HepG2 (cell line): ENCODE data around the gene SAMD9. TPM values are rescaled to one million over a fixed set of nuclear protein-coding genes. Genes with fewer than 3 reads are reported as not detected.

Experiments used
- ATAC-seq: fragments of 200-7000 bp; cut with Tn5 transposase; 3 replicates; pipeline ENCODE4 v1.9.1; 2020; ENCODE audit warnings: mild to moderate bottlenecking, moderate library complexity
- BruUV-seq: library from RNA; stranded (reverse); fragments of 400-500 nt; replicated peaks from 2 replicates; lab custom pipeline; 2021; lab: Mats Ljungman, UMichigan
- CTCF ChIA-PET: fragments of 300-600 bp; formaldehyde crosslinking; extraction: SDS; loops from one replicate; lab custom pipeline; 2021; ENCODE audit warnings: low total read pairs, inconsistent platforms, low intra/inter-chr PET ratio; lab: Yijun Ruan, JAX
- POLR2A ChIA-PET: fragments of 350-600 bp; sonication (Branson Sonifier 250); formaldehyde crosslinking; loops from one replicate; lab custom pipeline; 2020; ENCODE audit warnings: antibody characterized with exemption, inconsistent platforms; lab: Yijun Ruan, JAX
- DNase-seq: peaks from one replicate; pipeline ENCODE4 v3.0.0-alpha.2; 2015; ENCODE audit warnings: low spot score
- FAIRE-seq: peaks from 3 replicates; lab custom pipeline; 2011; peaks lifted over from hg19 to GRCh38; lab: Jason Lieb, UNC
- H2AFZ ChIP-seq: one replicate; pipeline ENCODE4 v1.6.1; 2011; ENCODE audit warnings: low read length, inconsistent platforms
- H3K27ac ChIP-seq: fragments of 300-600 bp; 3 replicates; pipeline ENCODE4 v1.8.0; 2011; ENCODE audit warnings: mixed run types, mild to moderate bottlenecking, mixed read lengths, low read length, inconsistent platforms; ENCODE audit not compliant: insufficient read depth; ENCODE audit errors: extremely low read length
- H3K27me3 ChIP-seq, 2 experiments: fragments of 200-600 bp in 1 of 2; 2 replicates in 1 of 2; 3 replicates in 1 of 2; pipeline versions ENCODE4 v1.6.0 to v1.8.0; 2011; ENCODE audit warnings: low read length in 2 of 2, mild to moderate bottlenecking in 2 of 2, moderate library complexity in 2 of 2, inconsistent platforms in 1 of 2; ENCODE audit not compliant: insufficient read depth in 2 of 2, control insufficient read depth in 1 of 2
- H3K36me3 ChIP-seq, 2 experiments: fragments of 200-600 bp in 1 of 2; replicated peaks in 1 of 2; 2 replicates in 1 of 2; 3 replicates in 1 of 2; pipeline versions ENCODE4 v1.5.1 to v1.8.0; 2011; ENCODE audit warnings: low read length in 2 of 2, inconsistent platforms in 1 of 2; ENCODE audit not compliant: insufficient read depth in 2 of 2, control insufficient read depth in 1 of 2
- H3K4me1 ChIP-seq: 2 replicates; pipeline ENCODE4 v1.5.1; 2012; ENCODE audit warnings: low read length, inconsistent platforms; ENCODE audit not compliant: insufficient read depth
- H3K4me2 ChIP-seq: 2 replicates; pipeline ENCODE4 v1.6.0; 2011; ENCODE audit warnings: low read depth, low read length, inconsistent platforms
- H3K4me3 ChIP-seq, 3 experiments: fragments of 200-600 bp in 1 of 3; sonication (generic), shearing (Covaris generic) in 1 of 3; replicated peaks in 1 of 3; 2 replicates each; pipeline ENCODE4 v1.5.1; 2011 to 2016; ENCODE audit warnings: low read length in 3 of 3, inconsistent platforms in 2 of 3, low read depth in 2 of 3, mild to moderate bottlenecking in 2 of 3, control low read depth in 1 of 3, mixed read lengths in 1 of 3; ENCODE audit not compliant: insufficient read depth in 1 of 3
- H3K79me2 ChIP-seq: one replicate; pipeline ENCODE4 v1.6.1; 2011; ENCODE audit warnings: low read length, inconsistent platforms; ENCODE audit not compliant: insufficient read depth
- H3K9ac ChIP-seq: 2 replicates; pipeline ENCODE4 v1.6.0; 2011; ENCODE audit warnings: mild to moderate bottlenecking, low read depth, low read length, inconsistent platforms; ENCODE audit not compliant: insufficient read depth
- H3K9me3 ChIP-seq: 2 replicates; pipeline ENCODE4 v1.5.1; 2012; ENCODE audit warnings: mild to moderate bottlenecking, low read length
- H4K20me1 ChIP-seq: 2 replicates; pipeline ENCODE4 v1.6.0; 2011; ENCODE audit warnings: inconsistent platforms, mild to moderate bottlenecking, low read length, moderate library complexity; ENCODE audit not compliant: insufficient read depth
- HOMEZ ChIP-seq: IDR thresholded peaks from 2 replicates; pipeline ENCODE4 v1.6.1; 2016; ENCODE audit warnings: low read depth
- NFYC ChIP-seq: IDR thresholded peaks from 2 replicates; pipeline ENCODE4 v1.6.1; 2016; ENCODE audit warnings: missing genetic modification reagents, missing compliant biosample characterization
- TFAP4 ChIP-seq: sonication (generic); IDR thresholded peaks from 2 replicates; pipeline ENCODE4 v1.6.1; 2016; ENCODE audit warnings: low read depth, borderline replicate concordance
- ZNF230 ChIP-seq: sonication (generic); formaldehyde crosslinking; IDR thresholded peaks from 2 replicates; pipeline ENCODE4 v1.4.0; 2020; ENCODE audit warnings: mild to moderate bottlenecking, missing genetic modification reagents
- WGBS: methylation state at CpG from one replicate; pipeline ENCODE4 v1.1.6; 2017; ENCODE audit warnings: low lambda C conversion rate; 5-methylcytosine and 5-hydroxymethylcytosine counted together
- in situ Hi-C: cut with HindIII; loops from 2 replicates; pipeline ENCODE4 v1.10.0; 2017; ENCODE audit warnings: low pct_unique_long_range_greater_than_20kb; ENCODE audit not compliant: extremely low pct_ligation_motif_present
- intact Hi-C: fragments of 100-400 bp; cut with micrococcal nuclease; formaldehyde crosslinking; loops from one replicate; pipeline ENCODE4 v1.10.0; 2022; ENCODE audit not compliant: unreplicated experiment
- polyA plus RNA-seq, 8 experiments: library from polyadenylated mRNA; depleted of rRNA in 3 of 8; stranded (reverse) in 7 of 8; unstranded in 1 of 8; fragments of >200 nt; fragmentation: Illumina TruSeq in 4 of 8; extraction: Trizol in 4 of 8; gene quantifications; 2 replicates each; pipeline versions ENCODE4 v1.2.1 to v1.2.3, GENCODE V29; 2011 to 2016; ENCODE audit warnings: low read depth in 4 of 8, missing spikeins in 1 of 8, mixed read lengths in 1 of 8; ENCODE audit not compliant: insufficient read depth in 1 of 8
- total RNA-seq, 5 experiments: library from RNA; depleted of rRNA; stranded (reverse); fragments of >200 nt; fragmentation: Illumina TruSeq; extraction: Trizol; gene quantifications; 2 replicates each; pipeline ENCODE4 v1.2.3, GENCODE V29; 2016; ENCODE audit warnings: low read depth in 1 of 5

SAMD9 gene
- total and polyA plus RNA-seq, 2 of the 13 experiments (the other 11 are each of a cell fraction or from before 2014, with no cell fraction given): 0.08 to 1.5 TPM

- Histone ChIP-seq H3K9me3 (no peaks in the 10 kb centered on the region), H3K9ac (no peak overlapping the region), H2AFZ (no peak overlapping the region), H3K27ac (no peak overlapping the region), H3K4me3 (no peak overlapping the region), H3K27me3 (peaks cover 0 to 3% of the 10 kb centered on the region in 2 experiments; a peak in 1 of 5 replicates), H3K4me2 (no peak overlapping the region; the same call in 1 of the 2 replicates), H3K36me3 (no peaks in the 10 kb centered on the region), H4K20me1 (no peaks in the 10 kb centered on the region), H3K79me2 (no peaks in the 10 kb centered on the region), H3K4me1 (peaks cover 10% of the 10 kb centered on the region; the same call in 1 of the 2 replicates)
- no peak for TF ChIP-seq HOMEZ
- TF ChIP-seq ZNF230 (CRISPR knock-in tag): no peak
- no peak for TF ChIP-seq NFYC (CRISPR knock-in tag)
- TF ChIP-seq TFAP4: no peak
- in situ Hi-C loops (loop anchor here (10.0 to 25.0 kb wide), 3 partner anchors 219 to 617 kb away; partner anchors contain the start of genes CDK6 and GATAD1), intact Hi-C loops (loop anchor here (2.0 to 10.0 kb wide), 4 partner anchors 359 to 629 kb away; no protein-coding TSS in a partner anchor)
- FAIRE-seq (no peak), ATAC-seq (no peak), DNase-seq (no peak)
- WGBS: 15% methylated on average over 8 of the region's 8 CpGs
- no TSS peak for BruUV-seq
- ChIA-PET POLR2A (no interaction called here), CTCF (no interaction called here)
These were observed 63.5 kb downstream of the SAMD9 start for GRCh38 chr7:93053949-93054943.
